Peyer's patch (tissue), 4 donors: ENCODE data around the gene RBM39. TPM values are rescaled to one million over a fixed set of nuclear protein-coding genes. Genes with fewer than 3 reads are reported as not detected.

Experiments used
- DNase-seq, 3 donors: peaks; one replicate each; pipeline ENCODE4 v3.0.0-alpha.2; 2017 to 2019
- H3K27ac ChIP-seq, 4 donors: fragments of 200-600 bp; sonication (generic); one replicate each; pipeline ENCODE4 v1.5.1; 2016 to 2019
- H3K27me3 ChIP-seq, 2 donors: fragments of 200-600 bp; sonication (generic); one replicate each; pipeline ENCODE4 v1.5.1; 2019
- H3K36me3 ChIP-seq, 3 donors: fragments of 200-600 bp; sonication (generic); one replicate each; pipeline ENCODE4 v1.5.1; 2016 to 2019
- H3K4me1 ChIP-seq, 4 donors: fragments of 200-600 bp; sonication (generic); one replicate each; pipeline ENCODE4 v1.5.1; 2016 to 2019
- H3K4me3 ChIP-seq, 4 donors: fragments of 200-600 bp; sonication (generic); 1 replicate in 3 of 4; 2 replicates in 1 of 4; pipeline ENCODE4 v1.5.1; 2016 to 2019; ENCODE audit warnings: mild to moderate bottlenecking in 1 of 4
- H3K9me3 ChIP-seq, 4 donors: fragments of 200-600 bp; sonication (generic); one replicate each; pipeline ENCODE4 v1.5.1; 2016 to 2019; ENCODE audit warnings: mild to moderate bottlenecking in 1 of 4
- POLR2A ChIP-seq, 2 donors: fragments of 450-650 bp; IDR thresholded peaks; one replicate each; pipeline ENCODE4 v1.5.1; 2017; ENCODE audit warnings: antibody characterized with exemption in 2 of 2, mild to moderate bottlenecking in 2 of 2, moderate library complexity in 2 of 2
- total RNA-seq, 4 donors: library from RNA; depleted of rRNA; stranded (reverse); fragments of >200 nt; gene quantifications; one replicate each; pipeline ENCODE4 v1.1.0, GENCODE V29; 2016
- TF ChIP-seq, protein P1 (sequence below), 6 experiments: fragments of 450-650 bp in 4 of 6; fragments of 200-600 bp in 2 of 6; sonication (generic) in 1 of 6; IDR thresholded peaks; one replicate each; pipeline ENCODE4 v1.5.1; 2017 to 2019; ENCODE audit warnings: antibody characterized with exemption in 6 of 6, mild to moderate bottlenecking in 3 of 6, moderate library complexity in 1 of 6

Gene RBM39
- total RNA-seq, 4 donors from 2014 or later: 347 to 1,133 (median 466) TPM

GRCh38 chr20:35664466-35665206, 77.4 kb downstream of the RBM39 start, which contains the start of the genes CPNE1 and RBM12:
Gene CPNE1, minus strand, starts transcription at chr20:35664900. Its CDS starts 31,977 bp downstream, at chr20:35632923.
Gene RBM12, minus strand, starts transcription at chr20:35664900. Its CDS starts 9,578 bp downstream, at chr20:35655322.
- H3K27me3 ChIP-seq: no peaks in the 10 kb centered on the region
- peak within 1 kb of the TSS; percentile 89 to 97 (median 96) for H3K27ac ChIP-seq
- H3K4me3 ChIP-seq: peak within 1 kb of the TSS; percentile 47 to 77 (median 71)

GRCh38 chr20:35663516-35664465, 78.3 kb downstream of the RBM39 start:
- DNase-seq: peak; percentile 57 to 87 (median 77)
- Histone ChIP-seq H3K36me3 (peaks cover 0 to 4% (median 0%) of the 10 kb centered on the region in 3 donors), H3K9me3 (no peaks in the 10 kb centered on the region), H3K27ac (peak overlapping the region; percentile 89 to 97 (median 96)), H3K27me3 (no peaks in the 10 kb centered on the region), H3K4me1 (peaks cover 0 to 35% (median 9%) of the 10 kb centered on the region in 4 donors), H3K4me3 (peak overlapping the region; percentile 47 to 77 (median 71))
- TF ChIP-seq, protein P1, sequence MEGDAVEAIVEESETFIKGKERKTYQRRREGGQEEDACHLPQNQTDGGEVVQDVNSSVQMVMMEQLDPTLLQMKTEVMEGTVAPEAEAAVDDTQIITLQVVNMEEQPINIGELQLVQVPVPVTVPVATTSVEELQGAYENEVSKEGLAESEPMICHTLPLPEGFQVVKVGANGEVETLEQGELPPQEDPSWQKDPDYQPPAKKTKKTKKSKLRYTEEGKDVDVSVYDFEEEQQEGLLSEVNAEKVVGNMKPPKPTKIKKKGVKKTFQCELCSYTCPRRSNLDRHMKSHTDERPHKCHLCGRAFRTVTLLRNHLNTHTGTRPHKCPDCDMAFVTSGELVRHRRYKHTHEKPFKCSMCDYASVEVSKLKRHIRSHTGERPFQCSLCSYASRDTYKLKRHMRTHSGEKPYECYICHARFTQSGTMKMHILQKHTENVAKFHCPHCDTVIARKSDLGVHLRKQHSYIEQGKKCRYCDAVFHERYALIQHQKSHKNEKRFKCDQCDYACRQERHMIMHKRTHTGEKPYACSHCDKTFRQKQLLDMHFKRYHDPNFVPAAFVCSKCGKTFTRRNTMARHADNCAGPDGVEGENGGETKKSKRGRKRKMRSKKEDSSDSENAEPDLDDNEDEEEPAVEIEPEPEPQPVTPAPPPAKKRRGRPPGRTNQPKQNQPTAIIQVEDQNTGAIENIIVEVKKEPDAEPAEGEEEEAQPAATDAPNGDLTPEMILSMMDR (IDR thresholded peaks at IDR 0.05): no peak
- TF ChIP-seq POLR2A (IDR thresholded peaks at IDR 0.05): peak in 1 of 2 donors; percentile 6

More at GRCh38 chr20:35664466-35665206, 77.4 kb downstream of the RBM39 start, which contains the start of the genes CPNE1 and RBM12:
- DNase-seq: peak; percentile 86 to 96 (median 96)
- H3K9me3 ChIP-seq: no peaks in the 10 kb centered on the region
- TF ChIP-seq, protein P1 (IDR thresholded peaks at IDR 0.05): peak in 1 of 6 experiments; percentile 10
- peak; percentile 74 to 90 for TF ChIP-seq POLR2A (IDR thresholded peaks at IDR 0.05)
- peaks cover 0 to 13% (median 0%) of the 10 kb centered on the region in 3 donors for H3K36me3 ChIP-seq
- H3K4me1 ChIP-seq: peaks cover 0 to 35% (median 9%) of the 10 kb centered on the region in 4 donors

- no peak overlapping the region for H3K27ac ChIP-seq
These were observed 79.5 kb downstream of the RBM39 start for GRCh38 chr20:35662551-35662950.

GRCh38 chr20:35661908-35662307, 80.2 kb downstream of the RBM39 start:
- H3K4me1 ChIP-seq: peaks cover 0 to 44% (median 11%) of the 10 kb centered on the region in 4 donors

More at GRCh38 chr20:35662551-35662950, 79.5 kb downstream of the RBM39 start:
- Histone ChIP-seq H3K9me3 (no peaks in the 10 kb centered on the region), H3K27me3 (no peaks in the 10 kb centered on the region), H3K36me3 (no peaks in the 10 kb centered on the region), H3K4me3 (peak overlapping the region in 2 of 4 donors; percentile 71 to 77), H3K4me1 (peaks cover 0 to 38% (median 11%) of the 10 kb centered on the region in 4 donors)
- no peak for DNase-seq
- no peak for TF ChIP-seq POLR2A (IDR thresholded peaks at IDR 0.05)
- TF ChIP-seq, protein P1 (IDR thresholded peaks at IDR 0.05): no peak

More at GRCh38 chr20:35661908-35662307, 80.2 kb downstream of the RBM39 start:
- Histone ChIP-seq H3K9me3 (no peaks in the 10 kb centered on the region), H3K36me3 (no peaks in the 10 kb centered on the region), H3K27me3 (no peaks in the 10 kb centered on the region), H3K27ac (no peak overlapping the region), H3K4me3 (peak overlapping the region in 1 of 4 donors; percentile 2)
- no peak for DNase-seq
- no peak for TF ChIP-seq POLR2A (IDR thresholded peaks at IDR 0.05)
- TF ChIP-seq, protein P1 (IDR thresholded peaks at IDR 0.05): no peak
